Measurements from ENCODE around the gene CPLX3. TPM values are rescaled to one million over a fixed set of nuclear protein-coding genes. Genes with fewer than 3 reads are reported as not detected.

The CPLX3 gene
- total and polyA plus RNA-seq, 2 of the 8 experiments (the other 6 are each of a cell fraction or from before 2014, with no cell fraction given): 0.17 TPM; not detected in 1

DNA sequence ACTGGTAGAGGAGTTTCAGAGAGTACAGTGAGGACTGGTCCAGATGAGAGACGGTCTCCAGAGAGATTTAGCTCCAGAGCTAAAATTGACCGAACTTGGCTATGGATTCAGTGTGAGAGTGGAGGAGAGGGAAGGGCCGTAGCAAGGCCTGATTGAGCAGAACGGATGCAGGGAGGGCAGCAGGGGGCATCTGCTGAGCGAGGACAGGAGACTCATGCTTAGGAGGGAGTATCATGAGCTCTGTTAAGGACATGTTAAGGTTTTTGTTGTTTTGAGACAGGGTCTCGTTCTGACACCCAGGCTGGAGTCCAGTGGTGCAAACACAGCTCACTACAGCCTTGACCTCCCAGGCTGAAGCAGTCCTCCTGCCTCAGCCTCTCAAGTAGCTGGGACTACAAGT, 21.5 kb upstream of the CPLX3 start:
- Histone ChIP-seq H2BK120ac (replicated peaks; ENCODE audit: low read depth, low read length) (no peak overlapping the region), H2AFZ (ENCODE audit: low read length) (no peak overlapping the region), H3K27ac (ENCODE audit: low read depth, low read length) (no peak overlapping the region), H3K9me3 (ENCODE audit: insufficient read depth in 2 of 2, low read depth in 1 of 2, low read length in 1 of 2) (no peaks in the 10 kb centered on the region), H4K5ac (ENCODE audit: insufficient read length, low read depth, low read length) (no peak overlapping the region), H3K79me1 (ENCODE audit: low read depth, low read length) (no peaks in the 10 kb centered on the region), H2BK15ac (ENCODE audit: low read length) (no peak overlapping the region), H3K18ac (ENCODE audit: extremely low read depth, low read length) (no peak overlapping the region), H3K4ac (replicated peaks; ENCODE audit: insufficient read length, low read depth, low read length) (no peak overlapping the region), H3K23ac (ENCODE audit: insufficient read length) (no peak overlapping the region), H4K91ac (replicated peaks; ENCODE audit: insufficient read length, low read length) (no peak overlapping the region), H4K8ac (ENCODE audit: extremely low read depth, insufficient read depth, low read length) (no peak overlapping the region), H3K56ac (replicated peaks; ENCODE audit: insufficient read length, low read depth, low read length) (no peak overlapping the region), H3K27me3 (replicated peaks in 1 of 4; ENCODE audit: control insufficient read depth in 3 of 4, extremely low read depth in 1 of 4, insufficient read depth in 3 of 4, low read length in 3 of 4) (no peaks in the 10 kb centered on the region), H3K14ac (ENCODE audit: insufficient read length) (no peak overlapping the region), H3K79me2 (ENCODE audit: control insufficient read depth in 1 of 2, insufficient read depth in 2 of 2, low read length in 2 of 2) (no peaks in the 10 kb centered on the region), H2BK5ac (ENCODE audit: low read depth, low read length) (no peak overlapping the region), H3K4me2 (ENCODE audit: insufficient read depth in 1 of 2, low read depth in 2 of 2, low read length in 2 of 2) (no peak overlapping the region), H2BK20ac (ENCODE audit: low read length) (no peak overlapping the region), H4K20me1 (replicated peaks in 1 of 2; ENCODE audit: control insufficient read depth in 1 of 2, insufficient read depth in 2 of 2, low read length in 2 of 2) (peaks cover 0 to 3% of the 10 kb centered on the region in 2 experiments), H3K36me3 (ENCODE audit: control insufficient read depth in 2 of 4, insufficient read depth in 4 of 4, low read length in 3 of 4) (peaks cover 0 to 14% (median 0%) of the 10 kb centered on the region in 4 experiments; a peak in 1 of 8 replicates), H3K4me1 (replicated peaks in 1 of 4; ENCODE audit: control insufficient read depth in 3 of 4, insufficient read depth in 4 of 4, low read length in 3 of 4) (peaks cover 0 to 5% (median 3%) of the 10 kb centered on the region in 4 experiments; a peak in 4 of 7 replicates), H3K4me3 (ENCODE audit: extremely low read depth in 1 of 4, insufficient read depth in 2 of 4, low read depth in 3 of 4, low read length in 4 of 4) (no peak overlapping the region), H2BK12ac (ENCODE audit: low read depth, low read length) (no peak overlapping the region), H2AK5ac (ENCODE audit: low read depth, low read length) (no peak overlapping the region), H3K23me2 (ENCODE audit: low read depth, low read length) (no peaks in the 10 kb centered on the region), H3K9ac (replicated peaks in 1 of 4; ENCODE audit: extremely low read depth in 1 of 4, low read depth in 3 of 4, low read length in 3 of 4) (no peak overlapping the region)
- ChIA-PET POLR2A (ENCODE audit: partially characterized antibody) (interaction anchor here (0.5 to 2.1 kb wide), 8 partner anchors 12 to 119 kb away, joined by 3 to 4 read pairs (median 4); no protein-coding TSS in a partner anchor), CTCF (ENCODE audit: partially characterized antibody) (interaction anchor here (0.9 to 10.2 kb wide), 15 partner anchors 8 to 175 kb away, joined by 3 to 113 read pairs (median 7); partner anchors contain the start of genes CPLX3 and LMAN1L)
- 87% methylated on average over 5 of the region's 6 CpGs; no CpG with 5 or more reads in 1 of the 2 experiments for WGBS, 2 experiments (ENCODE audit: extremely low coverage in 1 of 2, insufficient coverage in 1 of 2, insufficient read length in 1 of 2, insufficient replicate concordance in 2 of 2, low coverage in 1 of 2, low lambda C conversion rate in 2 of 2, missing lambda C conversion rate in 1 of 2)
- no peak for FAIRE-seq
- DNase-seq (ENCODE audit: low read depth in 1 of 2, low spot score in 2 of 2): no peak
- no peak for TF ChIP-seq ZNF274 (IDR thresholded peaks at IDR 0.05; ENCODE audit: borderline replicate concordance, extremely low read depth, low read length)
- TF ChIP-seq, protein P1, sequence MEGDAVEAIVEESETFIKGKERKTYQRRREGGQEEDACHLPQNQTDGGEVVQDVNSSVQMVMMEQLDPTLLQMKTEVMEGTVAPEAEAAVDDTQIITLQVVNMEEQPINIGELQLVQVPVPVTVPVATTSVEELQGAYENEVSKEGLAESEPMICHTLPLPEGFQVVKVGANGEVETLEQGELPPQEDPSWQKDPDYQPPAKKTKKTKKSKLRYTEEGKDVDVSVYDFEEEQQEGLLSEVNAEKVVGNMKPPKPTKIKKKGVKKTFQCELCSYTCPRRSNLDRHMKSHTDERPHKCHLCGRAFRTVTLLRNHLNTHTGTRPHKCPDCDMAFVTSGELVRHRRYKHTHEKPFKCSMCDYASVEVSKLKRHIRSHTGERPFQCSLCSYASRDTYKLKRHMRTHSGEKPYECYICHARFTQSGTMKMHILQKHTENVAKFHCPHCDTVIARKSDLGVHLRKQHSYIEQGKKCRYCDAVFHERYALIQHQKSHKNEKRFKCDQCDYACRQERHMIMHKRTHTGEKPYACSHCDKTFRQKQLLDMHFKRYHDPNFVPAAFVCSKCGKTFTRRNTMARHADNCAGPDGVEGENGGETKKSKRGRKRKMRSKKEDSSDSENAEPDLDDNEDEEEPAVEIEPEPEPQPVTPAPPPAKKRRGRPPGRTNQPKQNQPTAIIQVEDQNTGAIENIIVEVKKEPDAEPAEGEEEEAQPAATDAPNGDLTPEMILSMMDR (IDR thresholded peaks at IDR 0.05; ENCODE audit: control extremely low read depth in 1 of 3, insufficient read depth in 1 of 3, low read depth in 1 of 3, low read length in 3 of 3): no peak
- no peak for TF ChIP-seq CTBP2 (IDR thresholded peaks at IDR 0.05; ENCODE audit: borderline replicate concordance, insufficient read depth, insufficient read length, low read length)
- TF ChIP-seq JUN (IDR thresholded peaks at IDR 0.05; ENCODE audit: low read depth, low read length): no peak
- no peak for TF ChIP-seq NRF1 (IDR thresholded peaks at IDR 0.05; ENCODE audit: low read depth, low read length)
- TF ChIP-seq CHD1 (IDR thresholded peaks at IDR 0.05; ENCODE audit: low read depth, low read length): no peak
- TF ChIP-seq EP300 (IDR thresholded peaks at IDR 0.05; ENCODE audit: borderline replicate concordance in 1 of 2, low read depth in 2 of 2, low read length in 2 of 2): no peak
- TF ChIP-seq, protein P2, sequence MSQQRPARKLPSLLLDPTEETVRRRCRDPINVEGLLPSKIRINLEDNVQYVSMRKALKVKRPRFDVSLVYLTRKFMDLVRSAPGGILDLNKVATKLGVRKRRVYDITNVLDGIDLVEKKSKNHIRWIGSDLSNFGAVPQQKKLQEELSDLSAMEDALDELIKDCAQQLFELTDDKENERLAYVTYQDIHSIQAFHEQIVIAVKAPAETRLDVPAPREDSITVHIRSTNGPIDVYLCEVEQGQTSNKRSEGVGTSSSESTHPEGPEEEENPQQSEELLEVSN (IDR thresholded peaks at IDR 0.05): no peak
- TF ChIP-seq SIRT6 (IDR thresholded peaks at IDR 0.05; ENCODE audit: low read length): no peak
- no peak for TF ChIP-seq BCL11A (IDR thresholded peaks at IDR 0.05; ENCODE audit: low read depth in 2 of 2, low read length in 2 of 2)

Measured in H1 (cell line).